Fibroblast of skin of right biceps (primary cell): ENCODE measurements around the gene ZDHHC20.
A peak's percentile ranks its signal among the peaks of the same experiment; 100 is the strongest.

ENCODE experiments used
- DNase-seq: peaks from one replicate; pipeline ENCODE4 v3.0.0-alpha.2; 2013

ZDHHC20 gene

DNA sequence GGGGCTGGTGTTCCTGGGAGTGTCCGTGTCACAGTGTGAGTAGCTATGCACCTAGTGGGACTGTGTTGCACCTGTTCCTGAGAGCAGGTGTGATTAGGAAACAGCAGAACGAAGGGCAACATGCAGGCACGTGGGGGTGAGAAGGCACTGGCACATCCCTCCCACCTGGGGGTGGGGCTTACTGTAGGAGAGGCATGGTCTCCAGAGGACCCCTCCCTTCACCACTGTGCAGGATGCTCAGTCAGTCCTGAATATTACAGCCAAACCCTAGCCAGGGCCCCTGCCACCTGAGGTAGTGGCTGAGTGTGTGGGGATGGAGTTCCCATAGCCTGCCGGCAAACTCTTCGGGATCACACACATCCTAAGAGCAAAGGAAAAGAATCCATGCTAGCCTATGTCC, 99.2 kb downstream of the ZDHHC20 start:
- no peak for DNase-seq

GRCh38 chr13:21355304-21355703, 103.8 kb downstream of the ZDHHC20 start:
- DNase-seq: no peak

GRCh38 chr13:21354721-21355120, 104.4 kb downstream of the ZDHHC20 start:
- no peak for DNase-seq

GRCh38 chr13:21348488-21349120, 110.5 kb downstream of the ZDHHC20 start:
- no peak for DNase-seq

DNA sequence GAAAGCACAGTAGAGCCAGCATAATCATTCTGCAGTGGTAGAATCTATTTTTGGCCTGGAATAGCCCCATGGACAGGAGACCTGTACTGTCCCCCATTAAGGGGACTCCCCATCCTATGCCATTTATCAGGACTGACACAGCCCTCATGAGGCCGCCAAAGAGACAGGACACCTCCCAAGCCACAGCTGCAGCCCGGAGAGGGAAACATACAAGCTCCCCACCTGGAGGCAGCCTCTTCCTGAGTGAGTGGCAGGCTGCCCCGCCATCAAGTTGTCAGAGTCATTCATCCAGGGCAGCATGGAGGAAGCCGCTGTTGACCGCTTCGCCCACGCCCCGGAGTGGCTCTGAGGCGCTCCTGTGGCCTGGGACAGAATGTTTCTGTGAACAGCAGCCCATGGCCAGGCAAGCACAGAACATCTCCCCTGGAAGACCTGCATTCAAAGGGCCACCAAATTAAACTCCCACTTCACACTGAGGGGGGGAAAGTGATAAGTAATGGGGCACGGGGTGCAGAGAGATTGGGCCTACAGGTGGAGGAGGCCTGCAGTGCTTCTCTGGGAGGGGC, 111.3 kb downstream of the ZDHHC20 start:
- DNase-seq: no peak

DNA sequence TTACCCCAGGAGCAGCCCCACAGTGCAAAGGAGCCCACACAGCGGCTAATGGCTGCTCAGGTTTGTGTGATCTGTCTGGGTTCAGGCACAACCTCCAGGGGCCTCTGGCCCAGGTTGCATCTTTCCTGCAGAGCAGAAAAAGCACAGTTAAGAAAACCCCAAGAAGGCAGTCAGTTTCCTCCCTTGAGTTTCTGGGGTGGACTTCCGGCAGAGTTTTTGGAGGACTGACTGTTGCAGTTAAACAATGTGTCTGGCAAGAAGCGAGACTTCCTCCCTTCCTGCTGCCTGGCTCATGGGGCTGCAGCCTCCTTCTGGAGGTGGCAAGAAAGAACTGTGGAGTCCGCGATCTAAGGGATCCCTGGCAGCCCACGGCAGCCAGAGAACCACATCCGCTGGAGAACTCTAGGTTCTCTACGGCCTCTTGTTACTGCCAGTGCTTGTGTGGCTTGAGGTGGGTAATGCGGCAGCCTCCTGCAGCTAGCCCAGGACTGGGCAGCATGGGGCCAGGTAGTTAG, 114.4 kb downstream of the ZDHHC20 start:
- no peak for DNase-seq

GRCh38 chr13:21343659-21344058, 115.4 kb downstream of the ZDHHC20 start:
- DNase-seq: no peak

DNA sequence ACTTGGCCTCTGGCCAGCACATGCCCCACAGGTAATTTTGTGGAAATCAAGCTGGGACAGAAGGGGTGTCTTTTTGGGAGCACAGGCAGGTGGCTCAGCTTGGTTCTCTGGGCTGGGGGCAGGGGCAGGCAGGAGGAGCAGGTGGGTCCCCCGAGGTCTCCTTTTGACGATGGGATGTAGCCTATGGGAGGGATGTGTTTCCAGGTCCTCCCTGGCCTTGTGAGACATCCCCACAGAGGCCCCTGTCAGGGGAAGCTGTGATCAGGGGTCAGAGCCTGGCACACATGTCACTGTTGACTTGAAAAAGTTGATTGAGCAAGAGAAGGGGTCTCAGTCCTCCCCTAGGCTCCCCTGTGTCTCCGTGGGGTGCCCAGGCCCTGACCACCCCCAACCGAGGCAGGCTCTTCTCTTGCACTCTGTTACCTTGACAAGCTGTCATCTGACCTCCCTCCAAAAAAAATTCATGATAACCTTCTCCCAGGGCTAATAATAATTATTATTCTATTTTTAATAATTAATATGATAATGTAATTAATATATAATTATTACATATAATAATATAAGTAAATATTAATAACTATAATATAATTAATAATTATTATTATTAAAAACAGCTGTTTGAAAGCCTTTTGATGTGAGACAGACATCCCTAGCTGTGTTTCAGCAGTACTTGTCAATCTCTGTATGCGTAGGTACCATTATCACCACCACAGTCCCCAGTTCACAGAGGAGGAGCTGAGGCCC, 116.2 kb downstream of the ZDHHC20 start:
- DNase-seq: no peak

- DNase-seq: no peak
These were observed 117.3 kb downstream of the ZDHHC20 start for GRCh38 chr13:21341637-21342422.

- no peak for DNase-seq
These were observed 120.3 kb downstream of the ZDHHC20 start for GRCh38 chr13:21338639-21339278.

DNA sequence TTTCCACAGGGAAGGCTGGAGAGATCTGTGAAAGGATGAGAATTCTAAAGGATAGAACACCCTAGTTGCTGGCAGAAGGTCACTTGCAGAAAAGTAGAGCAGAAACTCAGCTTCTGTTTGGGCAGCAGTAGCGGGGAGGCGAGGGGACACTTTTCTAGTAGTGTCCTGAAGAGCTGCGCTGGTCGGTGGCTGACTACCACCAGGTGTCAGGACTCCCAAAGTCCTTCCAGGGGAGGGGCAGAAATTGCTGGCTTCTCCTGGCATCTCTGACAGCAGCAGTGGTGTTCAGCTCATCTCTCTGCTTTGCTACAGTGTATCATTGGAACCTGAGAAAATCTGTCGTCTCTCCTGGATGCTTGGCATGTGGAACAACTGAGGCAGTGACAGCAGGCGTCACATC, 120.9 kb downstream of the ZDHHC20 start:
- DNase-seq: no peak

- no peak for DNase-seq
These were observed 122.3 kb downstream of the ZDHHC20 start for GRCh38 chr13:21336609-21337349.

DNA sequence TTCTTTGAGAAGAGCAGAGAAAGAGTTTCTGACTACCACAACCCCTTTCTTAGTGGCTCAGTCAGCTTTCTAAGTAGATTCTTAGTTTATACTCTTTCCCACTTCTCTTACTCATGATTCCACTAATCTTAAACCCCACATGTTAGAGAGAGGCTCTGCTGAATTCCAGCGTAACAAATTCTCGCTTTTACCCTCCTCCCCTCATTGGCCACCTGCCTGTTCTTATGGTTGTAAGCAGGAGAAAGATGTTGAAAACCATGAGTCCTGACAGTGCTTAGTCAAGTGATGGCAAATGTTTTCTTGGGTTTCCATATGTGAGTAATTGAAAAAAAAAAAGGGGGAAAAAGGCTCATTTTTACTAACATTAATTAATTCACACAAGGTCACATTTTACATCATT, 125.9 kb downstream of the ZDHHC20 start:
- DNase-seq: peak; percentile 40

DNA sequence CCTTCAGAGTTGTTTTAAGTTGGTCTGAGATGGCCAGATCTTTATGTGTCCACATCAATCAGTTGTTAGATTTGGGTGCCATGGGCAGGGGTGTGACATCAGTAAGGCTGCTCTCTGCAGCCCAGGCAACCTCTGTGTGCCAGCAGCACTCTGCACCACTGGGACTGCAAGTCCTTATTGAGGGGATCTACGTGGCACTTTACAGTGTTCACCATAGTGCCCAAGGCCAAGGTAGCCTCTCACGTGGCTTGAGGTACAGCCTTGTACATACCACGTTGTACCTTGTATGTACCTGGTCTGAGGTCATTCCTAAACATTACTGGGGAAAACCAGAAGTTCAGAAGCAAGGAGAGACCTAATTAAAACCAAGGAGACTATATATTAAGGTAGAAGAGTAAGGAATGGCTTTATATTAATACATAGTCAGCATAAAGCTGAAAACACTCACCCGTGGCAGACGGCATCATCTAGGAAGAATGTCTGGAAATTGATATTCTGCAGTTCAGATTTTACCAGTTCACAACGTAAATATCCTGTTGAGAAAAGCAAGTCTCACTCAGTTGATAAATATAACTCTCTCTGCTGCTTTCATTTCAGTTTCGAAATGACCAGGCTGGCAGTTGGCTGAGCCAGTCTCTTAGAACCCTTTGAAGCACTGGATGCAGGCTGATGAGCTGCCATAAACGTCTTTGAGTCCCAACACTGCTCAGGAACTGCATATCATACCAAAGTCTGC, 128.8 kb downstream of the ZDHHC20 start:
- DNase-seq: peak; percentile 14

GRCh38 chr13:21328836-21329477, 130.1 kb downstream of the ZDHHC20 start:
- DNase-seq: no peak

- DNase-seq: no peak
These were observed 130.9 kb downstream of the ZDHHC20 start for GRCh38 chr13:21328201-21328600.

- peak; percentile 42 for DNase-seq
These were observed 132.7 kb downstream of the ZDHHC20 start for GRCh38 chr13:21326155-21327031.

DNA sequence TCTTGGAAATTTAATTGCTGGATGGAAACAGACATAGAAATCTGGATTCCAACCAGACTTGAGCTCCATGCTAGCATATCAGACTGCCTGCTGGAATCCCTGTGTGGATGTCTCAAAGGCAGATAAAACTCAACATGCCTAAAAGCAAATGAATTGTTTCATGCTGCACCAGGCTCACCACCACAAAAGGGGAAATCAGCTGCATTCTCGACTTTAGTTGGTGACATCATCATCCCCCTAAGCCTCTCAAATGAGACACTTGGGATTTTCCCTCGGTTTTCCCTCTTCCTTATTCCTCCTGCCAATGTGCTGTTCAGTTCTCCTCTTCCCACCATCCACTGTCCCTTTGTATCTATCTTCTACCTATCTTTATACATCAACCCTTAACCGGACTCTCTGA, 134.3 kb downstream of the ZDHHC20 start:
- peak; percentile 5 for DNase-seq

DNA sequence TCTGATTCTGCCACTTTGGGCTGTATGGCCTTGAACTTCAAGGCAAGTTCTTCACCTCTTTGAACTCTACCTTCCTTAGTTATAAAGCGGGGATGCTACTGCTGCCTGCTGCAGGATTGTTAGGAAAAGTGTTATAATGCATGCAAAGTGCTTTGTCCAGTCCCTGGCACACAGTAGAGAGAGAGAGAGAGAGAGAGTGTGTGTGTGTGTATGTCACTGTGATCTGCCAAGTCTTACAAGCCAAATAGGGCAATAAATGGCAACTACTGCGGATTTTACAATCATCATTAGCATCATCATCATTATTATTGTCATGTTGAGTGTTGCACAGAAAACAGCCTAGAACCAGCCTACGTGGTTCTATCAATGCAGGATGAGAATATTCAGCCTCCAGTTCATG, 136.1 kb downstream of the ZDHHC20 start:
- no peak for DNase-seq
